A673 (cell line): ENCODE measurements around the gene KRT74. TPM values are rescaled to one million over a fixed set of nuclear protein-coding genes. Genes with fewer than 3 reads are reported as not detected.

Source experiments
- BruUV-seq: library from RNA; stranded (reverse); fragments of 400-500 nt; replicated peaks from 2 replicates; lab custom pipeline; 2021; lab: Mats Ljungman, UMichigan
- CTCF ChIA-PET: fragments of 300-600 bp; sonication (Branson Sonifier 250); formaldehyde crosslinking; loops from one replicate; lab custom pipeline; 2022; ENCODE audit warnings: antibody characterized with exemption; lab: Charles Lee
- POLR2A ChIA-PET: fragments of 300-600 bp; sonication (Branson Sonifier 250); formaldehyde crosslinking; loops from one replicate; lab custom pipeline; 2022; ENCODE audit warnings: antibody characterized with exemption; ENCODE audit not compliant: low non-redundant PET; lab: Charles Lee
- DNase-seq: peaks from one replicate; pipeline ENCODE4 v3.0.0-alpha.2; 2015; ENCODE audit warnings: low spot score
- H3K27ac ChIP-seq: fragments of 200-600 bp; sonication (generic); 2 replicates; pipeline ENCODE4 v1.5.1; 2016; ENCODE audit warnings: mixed run types, low read depth, mild to moderate bottlenecking, mixed read lengths, antibody characterized with exemption, low read length; ENCODE audit not compliant: poor library complexity, severe bottlenecking
- H3K27me3 ChIP-seq: fragments of 200-600 bp; sonication (generic); replicated peaks from 2 replicates; pipeline ENCODE4 v1.6.1; 2017; ENCODE audit warnings: mixed run types, low read depth, mild to moderate bottlenecking, mixed read lengths, antibody characterized with exemption, low read length; ENCODE audit not compliant: insufficient read depth, poor library complexity
- H3K36me3 ChIP-seq: fragments of 200-600 bp; sonication (generic); 2 replicates; pipeline ENCODE4 v1.6.1; 2016; ENCODE audit warnings: mixed run types, mild to moderate bottlenecking, mixed read lengths, antibody characterized with exemption, low read length; ENCODE audit not compliant: insufficient read depth, poor library complexity, severe bottlenecking
- H3K4me1 ChIP-seq: fragments of 200-600 bp; sonication (generic); 2 replicates; pipeline ENCODE4 v1.6.1; 2017; ENCODE audit warnings: mixed run types, mild to moderate bottlenecking, mixed read lengths, antibody characterized with exemption, low read length; ENCODE audit not compliant: insufficient read depth, poor library complexity, severe bottlenecking
- H3K4me3 ChIP-seq: fragments of 200-600 bp; sonication (generic); 2 replicates; pipeline ENCODE4 v1.5.1; 2016; ENCODE audit warnings: low read depth, mixed run types, mild to moderate bottlenecking, mixed read lengths, low read length; ENCODE audit not compliant: poor library complexity, severe bottlenecking
- H3K9me3 ChIP-seq: fragments of 200-600 bp; sonication (generic); 2 replicates; pipeline ENCODE4 v1.6.1; 2016; ENCODE audit warnings: mixed run types, low read depth, mild to moderate bottlenecking, mixed read lengths, antibody characterized with exemption, low read length; ENCODE audit not compliant: poor library complexity, severe bottlenecking
- CTCF ChIP-seq: fragments of 300-800, 200-600 bp; sonication (generic); conservative IDR thresholded peaks from 2 replicates; pipeline ENCODE4 v1.5.1; 2017; ENCODE audit warnings: low read depth, mild to moderate bottlenecking, antibody characterized with exemption, low read length, moderate library complexity, mixed read lengths
- EZH2 ChIP-seq: fragments of 200-600 bp; sonication (generic); IDR thresholded peaks from 2 replicates; pipeline ENCODE4 v1.6.1; 2017; ENCODE audit warnings: borderline replicate concordance, low read depth, mild to moderate bottlenecking, mixed read lengths, antibody characterized with exemption, low read length; ENCODE audit not compliant: poor library complexity, severe bottlenecking
- intact Hi-C: fragments of 100-400 bp; cut with micrococcal nuclease; formaldehyde crosslinking; loops from one replicate; pipeline ENCODE4 v1.10.0; 2022; ENCODE audit not compliant: unreplicated experiment
- total RNA-seq: library from RNA; stranded (reverse); gene quantifications from 2 replicates; pipeline ENCODE4 v1.2.3, GENCODE V29; 2021

KRT74 gene
- total RNA-seq, 1 experiment from 2014 or later = not detected

GRCh38 chr12:52517005-52517835 lies 56.4 kb downstream of the KRT74 start:
- no peak for DNase-seq
- H3K27me3 ChIP-seq = no peaks in the 10 kb centered on the region
- no TSS peak for BruUV-seq
- no peak overlapping the region for H3K27ac ChIP-seq
- no peaks in the 10 kb centered on the region for H3K36me3 ChIP-seq
- intact Hi-C loops = no loop called here
- ChIA-PET CTCF (no interaction called here), POLR2A (no interaction called here)
- no peak overlapping the region for H3K4me3 ChIP-seq
- peaks cover 3% of the 10 kb centered on the region for H3K4me1 ChIP-seq
- no peaks in the 10 kb centered on the region for H3K9me3 ChIP-seq
- TF ChIP-seq CTCF (no peak), EZH2 (no peak)

DNA sequence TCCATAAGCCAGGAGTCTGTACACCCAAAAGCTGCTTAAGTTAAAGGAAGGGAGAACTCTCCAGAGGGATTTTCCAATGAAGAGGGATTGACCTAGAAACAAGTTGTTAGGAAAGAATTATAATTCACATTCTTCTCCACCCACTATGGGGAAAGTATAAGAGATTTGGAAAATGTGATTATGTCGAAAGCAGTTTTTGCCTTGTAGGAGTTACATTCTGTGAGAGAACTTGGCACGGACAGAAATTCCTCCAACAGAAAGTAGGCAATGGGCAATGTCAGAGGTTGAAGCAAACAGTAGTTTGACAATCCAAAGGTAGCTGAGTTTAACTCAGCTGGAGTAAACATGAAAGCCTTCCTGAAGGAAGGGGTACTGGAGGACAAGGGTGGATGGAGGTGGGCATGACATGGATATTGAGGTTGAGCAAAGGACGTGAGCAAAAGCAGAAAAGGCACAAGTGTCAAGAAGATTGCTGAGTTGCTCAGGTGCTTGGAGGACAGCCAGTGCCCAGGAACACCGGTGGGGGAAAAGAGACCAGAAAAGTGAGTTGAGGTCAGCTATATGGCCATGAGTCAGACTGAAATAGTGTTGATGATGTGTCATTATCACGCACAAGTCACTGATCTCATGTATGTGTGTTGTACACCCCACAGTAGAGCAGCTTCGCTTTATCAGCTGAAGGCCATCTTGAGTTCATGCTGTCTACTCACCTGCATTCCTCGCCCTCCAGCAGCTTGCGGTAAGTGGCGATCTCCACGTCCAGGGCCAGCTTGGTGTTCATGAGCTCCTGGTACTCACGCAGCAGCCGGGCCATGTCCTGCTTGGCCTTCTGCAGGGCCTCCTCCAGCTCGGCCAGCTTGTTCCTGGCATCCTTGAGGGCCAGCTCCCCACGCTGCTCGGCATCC lies 57.5 kb downstream of the KRT74 start:
- DNase-seq = no peak
- no TSS peak for BruUV-seq
- ChIA-PET POLR2A (no interaction called here), CTCF (no interaction called here)
- TF ChIP-seq EZH2 = no peak
- TF ChIP-seq CTCF = no peak
- peaks cover under 1% of the 10 kb centered on the region for H3K9me3 ChIP-seq
- no peak overlapping the region for H3K27ac ChIP-seq
- intact Hi-C loops = no loop called here
- no peaks in the 10 kb centered on the region for H3K27me3 ChIP-seq
- no peak overlapping the region for H3K4me3 ChIP-seq
- H3K36me3 ChIP-seq = no peaks in the 10 kb centered on the region
- H3K4me1 ChIP-seq = no peaks in the 10 kb centered on the region

Other genes starting within 250 kb of the KRT74 start
- not detected in 2 replicates for gene KRT85, start 206.4 kb downstream of the KRT74 start, total RNA-seq
- gene KRT84, start 188.2 kb downstream of the KRT74 start, total RNA-seq = not detected in 2 replicates
- gene KRT82, start 167.5 kb downstream of the KRT74 start, total RNA-seq = not detected in 2 replicates
- gene KRT75, start 139.5 kb downstream of the KRT74 start, total RNA-seq = not detected in 2 replicates
- gene KRT6B, start 121.7 kb downstream of the KRT74 start, total RNA-seq = not detected in 2 replicates
- gene KRT6C, start 100.0 kb downstream of the KRT74 start, total RNA-seq = not detected in 2 replicates
- 0.24 TPM in 1 of 2 replicates, not detected in the other for gene KRT6A, start 80.6 kb downstream of the KRT74 start, total RNA-seq
- 0.48 and 0.67 TPM in 2 replicates for gene KRT5, start 53.4 kb downstream of the KRT74 start, total RNA-seq
- gene KRT71, start 20.7 kb downstream of the KRT74 start, total RNA-seq = not detected in 2 replicates
- gene KRT72, start 27.6 kb upstream of the KRT74 start, total RNA-seq = not detected in 2 replicates
- gene KRT73, start 44.7 kb upstream of the KRT74 start, total RNA-seq = not detected in 2 replicates
- gene KRT2, start 78.4 kb upstream of the KRT74 start, total RNA-seq = not detected in 2 replicates
- not detected in 2 replicates for gene KRT1, start 106.6 kb upstream of the KRT74 start, total RNA-seq
- not detected in 2 replicates for gene KRT77, start 129.7 kb upstream of the KRT74 start, total RNA-seq
- gene KRT76, start 203.5 kb upstream of the KRT74 start, total RNA-seq = not detected in 2 replicates
- gene KRT3, start 222.3 kb upstream of the KRT74 start, total RNA-seq = not detected in 2 replicates
- gene KRT4, start 240.3 kb upstream of the KRT74 start, total RNA-seq = not detected in 2 replicates